GM12878 (cell line): ENCODE data around the gene UFC1. TPM values are rescaled to one million over a fixed set of nuclear protein-coding genes. Genes with fewer than 3 reads are reported as not detected.

Experiments
- BHLHE40 ChIP-seq, 2 experiments: fragments of 450-650 bp in 1 of 2; IDR thresholded peaks; 2 replicates each; pipeline ENCODE4 v1.6.1; 2011 to 2017; ENCODE audit warnings: low read depth in 2 of 2, borderline replicate concordance in 1 of 2, improper control_type of control experiment in 1 of 2, low read length in 1 of 2, mild to moderate bottlenecking in 1 of 2
- BRCA1 ChIP-seq: IDR thresholded peaks from 2 replicates; pipeline ENCODE4 v1.6.1; 2011; ENCODE audit warnings: low read depth, low read length, improper control_type of control experiment
- EGR1 ChIP-seq, 2 experiments: IDR thresholded peaks; 1 replicate in 1 of 2; 2 replicates in 1 of 2; pipeline ENCODE4 v1.6.1; 2011 to 2012; ENCODE audit warnings: low read depth in 2 of 2, low read length in 2 of 2, borderline replicate concordance in 1 of 2, mild to moderate bottlenecking in 1 of 2, moderate library complexity in 1 of 2
- FOS ChIP-seq: IDR thresholded peaks from 3 replicates; pipeline ENCODE4 v1.6.1; 2011; ENCODE audit warnings: borderline replicate concordance; ENCODE audit not compliant: insufficient read length; ENCODE audit errors: extremely low read depth
- GABPA ChIP-seq: IDR thresholded peaks from 2 replicates; pipeline ENCODE4 v1.6.1; 2014; ENCODE audit warnings: antibody characterized with exemption, low read depth, mild to moderate bottlenecking, inconsistent platforms
- HDGF ChIP-seq: fragments of 450-650 bp; IDR thresholded peaks from 2 replicates; pipeline ENCODE4 v1.6.1; 2016; ENCODE audit warnings: antibody characterized with exemption
- MTA2 ChIP-seq: fragments of 450-650 bp; IDR thresholded peaks from 2 replicates; pipeline ENCODE4 v1.6.1; 2016; ENCODE audit warnings: low read depth, mild to moderate bottlenecking, moderate library complexity
- MXI1 ChIP-seq: fragments of 150-350 bp; IDR thresholded peaks from 2 replicates; pipeline ENCODE4 v1.6.1; 2011; ENCODE audit warnings: low read depth, mild to moderate bottlenecking, inconsistent platforms, low read length, improper control_type of control experiment
- PAX5 ChIP-seq: IDR thresholded peaks from 2 replicates; pipeline ENCODE4 v1.6.1; 2011; ENCODE audit warnings: low read depth, low read length, borderline replicate concordance
- POLR2AphosphoS2 ChIP-seq: IDR thresholded peaks from 2 replicates; pipeline ENCODE4 v1.6.1; 2011; ENCODE audit warnings: low read depth, mild to moderate bottlenecking, low read length, improper control_type of control experiment, moderate library complexity
- RAD21 ChIP-seq: IDR thresholded peaks from 2 replicates; pipeline ENCODE4 v1.6.1; 2011; ENCODE audit warnings: mild to moderate bottlenecking, low read depth, low read length, moderate library complexity; ENCODE audit not compliant: insufficient read depth
- RB1 ChIP-seq: fragments of 450-650 bp; formaldehyde crosslinking; IDR thresholded peaks from 2 replicates; pipeline ENCODE4 v1.6.1; 2017; ENCODE audit warnings: mild to moderate bottlenecking, borderline replicate concordance
- RCOR1 ChIP-seq: conservative IDR thresholded peaks from 2 replicates; pipeline ENCODE4 v1.6.1; 2012; ENCODE audit warnings: low read depth, low read length, improper control_type of control experiment
- SIX5 ChIP-seq: IDR thresholded peaks from 2 replicates; pipeline ENCODE4 v1.6.1; 2011; ENCODE audit warnings: mild to moderate bottlenecking, low read depth, low read length, moderate library complexity; ENCODE audit not compliant: severe bottlenecking
- SMARCA5 ChIP-seq: fragments of 450-650 bp; IDR thresholded peaks from 2 replicates; pipeline ENCODE4 v1.6.1; 2017; ENCODE audit warnings: mild to moderate bottlenecking
- SRF ChIP-seq, 2 experiments: IDR thresholded peaks; 2 replicates each; pipeline ENCODE4 v1.6.1; 2011; ENCODE audit warnings: low read depth in 2 of 2, low read length in 2 of 2, mild to moderate bottlenecking in 1 of 2, moderate library complexity in 1 of 2
- TCF7 ChIP-seq: IDR thresholded peaks from 2 replicates; pipeline ENCODE4 v1.6.1; 2014; ENCODE audit warnings: antibody characterized with exemption, borderline replicate concordance
- polyA plus RNA-seq, 11 experiments: library from polyadenylated mRNA; depleted of rRNA in 4 of 11; unstranded in 6 of 11; stranded (reverse) in 5 of 11; fragments of >200 nt; fragmentation: Nextera tagmentation in 4 of 11; fragmentation: Illumina TruSeq in 1 of 11; extraction: Ambion mirVana in 4 of 11; extraction: Trizol in 1 of 11; gene quantifications; 1 replicate in 1 of 11; 2 replicates in 10 of 11; pipeline versions ENCODE4 v1.2.1 to v1.2.3, GENCODE V29; 2011 to 2016; ENCODE audit warnings: inconsistent platforms in 2 of 11, missing spikeins in 2 of 11, low read depth in 1 of 11
- total RNA-seq, 4 experiments: library from RNA; depleted of rRNA in 3 of 4; stranded (reverse); fragments of >200 nt in 3 of 4; fragmentation: Illumina TruSeq in 1 of 4; extraction: Trizol in 1 of 4; gene quantifications; 2 replicates each; pipeline versions ENCODE4 v1.2.1 to v1.2.3, GENCODE V29; 2013 to 2021
- TF ChIP-seq, protein P1 (sequence below): IDR thresholded peaks from 2 replicates; pipeline ENCODE4 v1.6.1; 2012; ENCODE audit warnings: mild to moderate bottlenecking, low read depth, low read length
- TF ChIP-seq, protein P2 (sequence below): fragments of 450-650 bp; IDR thresholded peaks from 2 replicates; pipeline ENCODE4 v1.6.1; 2017; ENCODE audit warnings: mild to moderate bottlenecking, low read depth, inconsistent platforms; ENCODE audit not compliant: poor library complexity, severe bottlenecking
- TF ChIP-seq, protein P3 (sequence below): fragments of 450-650 bp; IDR thresholded peaks from 2 replicates; pipeline ENCODE4 v1.6.1; 2017; ENCODE audit warnings: low read depth, mild to moderate bottlenecking, moderate library complexity
- TF ChIP-seq, protein P4 (sequence below): IDR thresholded peaks from 2 replicates; pipeline ENCODE4 v1.6.1; 2012; ENCODE audit warnings: low read length, inconsistent platforms

UFC1 gene
- total and polyA plus RNA-seq, 10 of the 15 experiments (the other 5 are each of a cell fraction or from before 2014, with no cell fraction given): 95.9 to 239 (median 151) TPM

DNA sequence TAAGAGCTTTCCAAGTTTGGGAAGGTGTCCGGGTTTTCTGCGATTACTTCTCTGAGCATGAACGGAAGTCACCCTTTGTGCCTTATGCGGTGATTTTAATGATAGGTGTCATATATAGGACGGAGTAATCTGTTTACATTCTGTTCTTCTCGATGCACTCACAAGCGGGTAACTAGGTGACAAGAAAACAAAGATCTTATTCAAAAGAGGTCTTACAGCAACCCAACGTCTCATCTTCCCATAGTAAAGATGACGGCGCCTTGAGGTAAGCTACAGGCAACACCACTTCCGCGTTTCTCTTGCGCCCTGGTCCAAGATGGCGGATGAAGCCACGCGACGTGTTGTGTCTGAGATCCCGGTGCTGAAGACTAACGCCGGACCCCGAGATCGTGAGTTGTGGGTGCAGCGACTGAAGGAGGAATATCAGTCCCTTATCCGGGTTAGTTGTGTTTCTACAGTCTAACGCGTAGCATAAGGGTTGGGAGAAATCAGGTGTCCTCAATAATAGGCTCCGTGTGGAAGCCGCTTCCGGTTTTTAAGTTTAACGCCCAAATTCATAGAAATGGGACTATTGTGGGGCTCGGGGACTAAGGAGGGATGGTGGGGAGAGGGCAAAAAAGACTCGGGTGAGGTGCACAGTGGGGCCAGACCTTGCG is at the start of gene UFC1 (continued):
- TF ChIP-seq, protein P1, sequence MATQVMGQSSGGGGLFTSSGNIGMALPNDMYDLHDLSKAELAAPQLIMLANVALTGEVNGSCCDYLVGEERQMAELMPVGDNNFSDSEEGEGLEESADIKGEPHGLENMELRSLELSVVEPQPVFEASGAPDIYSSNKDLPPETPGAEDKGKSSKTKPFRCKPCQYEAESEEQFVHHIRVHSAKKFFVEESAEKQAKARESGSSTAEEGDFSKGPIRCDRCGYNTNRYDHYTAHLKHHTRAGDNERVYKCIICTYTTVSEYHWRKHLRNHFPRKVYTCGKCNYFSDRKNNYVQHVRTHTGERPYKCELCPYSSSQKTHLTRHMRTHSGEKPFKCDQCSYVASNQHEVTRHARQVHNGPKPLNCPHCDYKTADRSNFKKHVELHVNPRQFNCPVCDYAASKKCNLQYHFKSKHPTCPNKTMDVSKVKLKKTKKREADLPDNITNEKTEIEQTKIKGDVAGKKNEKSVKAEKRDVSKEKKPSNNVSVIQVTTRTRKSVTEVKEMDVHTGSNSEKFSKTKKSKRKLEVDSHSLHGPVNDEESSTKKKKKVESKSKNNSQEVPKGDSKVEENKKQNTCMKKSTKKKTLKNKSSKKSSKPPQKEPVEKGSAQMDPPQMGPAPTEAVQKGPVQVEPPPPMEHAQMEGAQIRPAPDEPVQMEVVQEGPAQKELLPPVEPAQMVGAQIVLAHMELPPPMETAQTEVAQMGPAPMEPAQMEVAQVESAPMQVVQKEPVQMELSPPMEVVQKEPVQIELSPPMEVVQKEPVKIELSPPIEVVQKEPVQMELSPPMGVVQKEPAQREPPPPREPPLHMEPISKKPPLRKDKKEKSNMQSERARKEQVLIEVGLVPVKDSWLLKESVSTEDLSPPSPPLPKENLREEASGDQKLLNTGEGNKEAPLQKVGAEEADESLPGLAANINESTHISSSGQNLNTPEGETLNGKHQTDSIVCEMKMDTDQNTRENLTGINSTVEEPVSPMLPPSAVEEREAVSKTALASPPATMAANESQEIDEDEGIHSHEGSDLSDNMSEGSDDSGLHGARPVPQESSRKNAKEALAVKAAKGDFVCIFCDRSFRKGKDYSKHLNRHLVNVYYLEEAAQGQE: 0 out of 2 replicates have a peak, but pooled peaks have one; percentile 5
- TF ChIP-seq SMARCA5 (no peak), PAX5 (no peak), MXI1 (no peak; the same call in 1 of the 2 replicates), SIX5 (peak; percentile 75), MTA2 (0 out of 2 replicates have a peak, but pooled peaks have one; percentile 13), EGR1 (IDR thresholded peaks at IDR 0.05; ENCODE audit: borderline replicate concordance in 1 of 2, low read depth in 2 of 2, low read length in 2 of 2) (no peak), RAD21 (no peak), POLR2AphosphoS2 (peak; percentile 78; the same call in 1 of the 2 replicates), SRF (IDR thresholded peaks at IDR 0.05; ENCODE audit: low read depth in 2 of 2, low read length in 2 of 2) (peak in 1 of 2 experiments; percentile 41; a peak in 1 of 4 replicates), RB1 (peak; percentile 79; the same call in 1 of the 2 replicates), HDGF (no peak), TCF7 (no peak), BHLHE40 (IDR thresholded peaks at IDR 0.05; ENCODE audit: borderline replicate concordance in 1 of 2, low read depth in 2 of 2, low read length in 1 of 2) (peak; percentile 17 to 74; a peak in 2 of 4 replicates), BRCA1 (no peak), RCOR1 (0 out of 2 replicates have a peak, but pooled peaks have one; percentile 19), GABPA (peak; percentile 98), FOS (no peak)
- TF ChIP-seq, protein P2, sequence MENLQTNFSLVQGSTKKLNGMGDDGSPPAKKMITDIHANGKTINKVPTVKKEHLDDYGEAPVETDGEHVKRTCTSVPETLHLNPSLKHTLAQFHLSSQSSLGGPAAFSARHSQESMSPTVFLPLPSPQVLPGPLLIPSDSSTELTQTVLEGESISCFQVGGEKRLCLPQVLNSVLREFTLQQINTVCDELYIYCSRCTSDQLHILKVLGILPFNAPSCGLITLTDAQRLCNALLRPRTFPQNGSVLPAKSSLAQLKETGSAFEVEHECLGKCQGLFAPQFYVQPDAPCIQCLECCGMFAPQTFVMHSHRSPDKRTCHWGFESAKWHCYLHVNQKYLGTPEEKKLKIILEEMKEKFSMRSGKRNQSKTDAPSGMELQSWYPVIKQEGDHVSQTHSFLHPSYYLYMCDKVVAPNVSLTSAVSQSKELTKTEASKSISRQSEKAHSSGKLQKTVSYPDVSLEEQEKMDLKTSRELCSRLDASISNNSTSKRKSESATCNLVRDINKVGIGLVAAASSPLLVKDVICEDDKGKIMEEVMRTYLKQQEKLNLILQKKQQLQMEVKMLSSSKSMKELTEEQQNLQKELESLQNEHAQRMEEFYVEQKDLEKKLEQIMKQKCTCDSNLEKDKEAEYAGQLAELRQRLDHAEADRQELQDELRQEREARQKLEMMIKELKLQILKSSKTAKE: peak; percentile 42
- TF ChIP-seq, protein P3, sequence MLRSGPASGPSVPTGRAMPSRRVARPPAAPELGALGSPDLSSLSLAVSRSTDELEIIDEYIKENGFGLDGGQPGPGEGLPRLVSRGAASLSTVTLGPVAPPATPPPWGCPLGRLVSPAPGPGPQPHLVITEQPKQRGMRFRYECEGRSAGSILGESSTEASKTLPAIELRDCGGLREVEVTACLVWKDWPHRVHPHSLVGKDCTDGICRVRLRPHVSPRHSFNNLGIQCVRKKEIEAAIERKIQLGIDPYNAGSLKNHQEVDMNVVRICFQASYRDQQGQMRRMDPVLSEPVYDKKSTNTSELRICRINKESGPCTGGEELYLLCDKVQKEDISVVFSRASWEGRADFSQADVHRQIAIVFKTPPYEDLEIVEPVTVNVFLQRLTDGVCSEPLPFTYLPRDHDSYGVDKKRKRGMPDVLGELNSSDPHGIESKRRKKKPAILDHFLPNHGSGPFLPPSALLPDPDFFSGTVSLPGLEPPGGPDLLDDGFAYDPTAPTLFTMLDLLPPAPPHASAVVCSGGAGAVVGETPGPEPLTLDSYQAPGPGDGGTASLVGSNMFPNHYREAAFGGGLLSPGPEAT: peak; percentile 86
- TF ChIP-seq, protein P4, sequence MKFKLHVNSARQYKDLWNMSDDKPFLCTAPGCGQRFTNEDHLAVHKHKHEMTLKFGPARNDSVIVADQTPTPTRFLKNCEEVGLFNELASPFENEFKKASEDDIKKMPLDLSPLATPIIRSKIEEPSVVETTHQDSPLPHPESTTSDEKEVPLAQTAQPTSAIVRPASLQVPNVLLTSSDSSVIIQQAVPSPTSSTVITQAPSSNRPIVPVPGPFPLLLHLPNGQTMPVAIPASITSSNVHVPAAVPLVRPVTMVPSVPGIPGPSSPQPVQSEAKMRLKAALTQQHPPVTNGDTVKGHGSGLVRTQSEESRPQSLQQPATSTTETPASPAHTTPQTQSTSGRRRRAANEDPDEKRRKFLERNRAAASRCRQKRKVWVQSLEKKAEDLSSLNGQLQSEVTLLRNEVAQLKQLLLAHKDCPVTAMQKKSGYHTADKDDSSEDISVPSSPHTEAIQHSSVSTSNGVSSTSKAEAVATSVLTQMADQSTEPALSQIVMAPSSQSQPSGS: 0 out of 2 replicates have a peak, but pooled peaks have one; percentile 12
